ENCODE measurements around the gene RPEL1. TPM values are rescaled to one million over a fixed set of nuclear protein-coding genes. Genes with fewer than 3 reads are reported as not detected.

The RPEL1 gene
- polyA plus RNA-seq, 1 donor from 2014 or later: not detected

DNA sequence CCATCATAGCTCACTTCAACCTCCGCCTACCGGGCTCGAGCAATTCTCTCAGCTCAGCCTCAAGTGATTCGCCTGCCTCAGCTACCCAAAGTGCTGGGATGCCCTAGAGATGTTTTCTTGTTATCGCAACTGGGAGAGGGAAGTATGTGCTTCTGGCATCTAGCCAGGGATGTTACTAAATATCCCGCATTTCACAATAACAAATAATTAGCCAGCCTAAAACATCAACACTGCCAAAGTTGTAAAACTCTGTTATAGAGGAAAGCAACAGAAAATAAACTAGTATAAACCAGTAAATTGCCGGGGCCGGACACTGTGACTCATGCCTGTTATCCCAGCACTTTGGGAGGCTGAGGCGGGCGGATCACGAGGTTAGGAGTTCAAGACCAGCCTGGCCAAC is 38.5 kb downstream of the RPEL1 start:
- TF ChIP-seq, protein P1, sequence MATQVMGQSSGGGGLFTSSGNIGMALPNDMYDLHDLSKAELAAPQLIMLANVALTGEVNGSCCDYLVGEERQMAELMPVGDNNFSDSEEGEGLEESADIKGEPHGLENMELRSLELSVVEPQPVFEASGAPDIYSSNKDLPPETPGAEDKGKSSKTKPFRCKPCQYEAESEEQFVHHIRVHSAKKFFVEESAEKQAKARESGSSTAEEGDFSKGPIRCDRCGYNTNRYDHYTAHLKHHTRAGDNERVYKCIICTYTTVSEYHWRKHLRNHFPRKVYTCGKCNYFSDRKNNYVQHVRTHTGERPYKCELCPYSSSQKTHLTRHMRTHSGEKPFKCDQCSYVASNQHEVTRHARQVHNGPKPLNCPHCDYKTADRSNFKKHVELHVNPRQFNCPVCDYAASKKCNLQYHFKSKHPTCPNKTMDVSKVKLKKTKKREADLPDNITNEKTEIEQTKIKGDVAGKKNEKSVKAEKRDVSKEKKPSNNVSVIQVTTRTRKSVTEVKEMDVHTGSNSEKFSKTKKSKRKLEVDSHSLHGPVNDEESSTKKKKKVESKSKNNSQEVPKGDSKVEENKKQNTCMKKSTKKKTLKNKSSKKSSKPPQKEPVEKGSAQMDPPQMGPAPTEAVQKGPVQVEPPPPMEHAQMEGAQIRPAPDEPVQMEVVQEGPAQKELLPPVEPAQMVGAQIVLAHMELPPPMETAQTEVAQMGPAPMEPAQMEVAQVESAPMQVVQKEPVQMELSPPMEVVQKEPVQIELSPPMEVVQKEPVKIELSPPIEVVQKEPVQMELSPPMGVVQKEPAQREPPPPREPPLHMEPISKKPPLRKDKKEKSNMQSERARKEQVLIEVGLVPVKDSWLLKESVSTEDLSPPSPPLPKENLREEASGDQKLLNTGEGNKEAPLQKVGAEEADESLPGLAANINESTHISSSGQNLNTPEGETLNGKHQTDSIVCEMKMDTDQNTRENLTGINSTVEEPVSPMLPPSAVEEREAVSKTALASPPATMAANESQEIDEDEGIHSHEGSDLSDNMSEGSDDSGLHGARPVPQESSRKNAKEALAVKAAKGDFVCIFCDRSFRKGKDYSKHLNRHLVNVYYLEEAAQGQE (IDR thresholded peaks at IDR 0.05; ENCODE audit: borderline replicate concordance): no peak
- TF ChIP-seq TAF1 (IDR thresholded peaks at IDR 0.05; ENCODE audit: low read depth) (no peak), EP300 (conservative IDR thresholded peaks at IDR 0.05; ENCODE audit: poor library complexity, severe bottlenecking) (no peak), EZH2 (IDR thresholded peaks at IDR 0.05; ENCODE audit: borderline replicate concordance, insufficient read depth, low read length, poor library complexity, severe bottlenecking) (no peak), RAD21 (conservative IDR thresholded peaks at IDR 0.05) (no peak), SMC3 (conservative IDR thresholded peaks at IDR 0.05; ENCODE audit: poor library complexity) (no peak), MXI1 (conservative IDR thresholded peaks at IDR 0.05; ENCODE audit: poor library complexity, severe bottlenecking) (no peak), POLR2AphosphoS5 (IDR thresholded peaks at IDR 0.05) (no peak)
- TF ChIP-seq, protein P2, sequence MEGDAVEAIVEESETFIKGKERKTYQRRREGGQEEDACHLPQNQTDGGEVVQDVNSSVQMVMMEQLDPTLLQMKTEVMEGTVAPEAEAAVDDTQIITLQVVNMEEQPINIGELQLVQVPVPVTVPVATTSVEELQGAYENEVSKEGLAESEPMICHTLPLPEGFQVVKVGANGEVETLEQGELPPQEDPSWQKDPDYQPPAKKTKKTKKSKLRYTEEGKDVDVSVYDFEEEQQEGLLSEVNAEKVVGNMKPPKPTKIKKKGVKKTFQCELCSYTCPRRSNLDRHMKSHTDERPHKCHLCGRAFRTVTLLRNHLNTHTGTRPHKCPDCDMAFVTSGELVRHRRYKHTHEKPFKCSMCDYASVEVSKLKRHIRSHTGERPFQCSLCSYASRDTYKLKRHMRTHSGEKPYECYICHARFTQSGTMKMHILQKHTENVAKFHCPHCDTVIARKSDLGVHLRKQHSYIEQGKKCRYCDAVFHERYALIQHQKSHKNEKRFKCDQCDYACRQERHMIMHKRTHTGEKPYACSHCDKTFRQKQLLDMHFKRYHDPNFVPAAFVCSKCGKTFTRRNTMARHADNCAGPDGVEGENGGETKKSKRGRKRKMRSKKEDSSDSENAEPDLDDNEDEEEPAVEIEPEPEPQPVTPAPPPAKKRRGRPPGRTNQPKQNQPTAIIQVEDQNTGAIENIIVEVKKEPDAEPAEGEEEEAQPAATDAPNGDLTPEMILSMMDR (IDR thresholded peaks at IDR 0.05; ENCODE audit: poor library complexity, severe bottlenecking): no peak
- Histone ChIP-seq H3F3A (ENCODE audit: insufficient read depth, low read length, poor library complexity, severe bottlenecking) (no peaks in the 10 kb centered on the region), H4K20me1 (ENCODE audit: insufficient read depth) (peaks cover 4% of the 10 kb centered on the region), H3K36me3 (ENCODE audit: insufficient read depth, low read length) (peaks cover 12% of the 10 kb centered on the region), H3K4me3 (ENCODE audit: low read length) (no peak overlapping the region), H3K27me3 (ENCODE audit: insufficient read depth, low read depth, low read length) (no peaks in the 10 kb centered on the region), H3K9me2 (ENCODE audit: insufficient read depth, low read length) (no peaks in the 10 kb centered on the region), H3K9ac (ENCODE audit: low read length) (no peak overlapping the region), H3K27ac (ENCODE audit: low read length) (no peak overlapping the region), H2AFZ (ENCODE audit: low read depth, low read length) (no peak overlapping the region), H3K4me2 (ENCODE audit: low read length) (no peak overlapping the region), H3K79me2 (replicated peaks; ENCODE audit: insufficient read depth, low read length) (peaks cover 70% of the 10 kb centered on the region), H3K9me3 (ENCODE audit: low read length) (no peaks in the 10 kb centered on the region)

DNA sequence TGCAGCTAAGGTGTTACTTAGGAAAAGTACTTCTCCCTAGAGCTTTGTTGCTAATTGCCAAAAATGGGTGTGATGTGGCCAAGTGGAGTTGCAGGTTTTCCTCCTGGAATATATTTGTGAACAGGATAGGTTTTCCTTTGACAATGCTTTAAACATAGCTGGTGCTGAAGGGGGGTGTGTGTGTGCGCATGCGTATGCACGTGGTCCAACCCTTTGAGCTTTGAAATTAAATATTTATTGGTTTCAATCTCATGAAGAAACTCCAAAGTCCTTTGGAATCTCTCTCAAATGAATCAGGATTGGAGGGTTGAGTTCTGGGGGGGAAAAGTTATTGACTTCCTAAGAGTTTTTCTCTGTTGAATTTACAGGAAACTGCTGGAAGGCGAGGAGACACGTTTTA is 42.3 kb downstream of the RPEL1 start:
- Histone ChIP-seq H3K9me3 (ENCODE audit: low read length) (no peaks in the 10 kb centered on the region), H3K27ac (ENCODE audit: low read length) (no peak overlapping the region), H4K20me1 (ENCODE audit: insufficient read depth) (peaks cover 4% of the 10 kb centered on the region), H3K79me2 (replicated peaks; ENCODE audit: insufficient read depth, low read length) (peaks cover 33% of the 10 kb centered on the region), H2AFZ (ENCODE audit: low read depth, low read length) (no peak overlapping the region), H3K4me2 (ENCODE audit: low read length) (no peak overlapping the region), H3K4me3 (ENCODE audit: low read length) (no peak overlapping the region), H3K27me3 (ENCODE audit: insufficient read depth, low read depth, low read length) (no peaks in the 10 kb centered on the region), H3F3A (ENCODE audit: insufficient read depth, low read length, poor library complexity, severe bottlenecking) (no peaks in the 10 kb centered on the region), H3K9ac (ENCODE audit: low read length) (no peak overlapping the region), H3K9me2 (ENCODE audit: insufficient read depth, low read length) (no peaks in the 10 kb centered on the region), H3K36me3 (ENCODE audit: insufficient read depth, low read length) (peaks cover 24% of the 10 kb centered on the region)
- TF ChIP-seq EZH2 (IDR thresholded peaks at IDR 0.05; ENCODE audit: borderline replicate concordance, insufficient read depth, low read length, poor library complexity, severe bottlenecking): no peak
- no peak for TF ChIP-seq EP300 (conservative IDR thresholded peaks at IDR 0.05; ENCODE audit: poor library complexity, severe bottlenecking)
- TF ChIP-seq, protein P1 (IDR thresholded peaks at IDR 0.05; ENCODE audit: borderline replicate concordance): no peak
- no peak for TF ChIP-seq POLR2AphosphoS5 (IDR thresholded peaks at IDR 0.05)
- no peak for TF ChIP-seq RAD21 (conservative IDR thresholded peaks at IDR 0.05)
- TF ChIP-seq, protein P2 (IDR thresholded peaks at IDR 0.05; ENCODE audit: poor library complexity, severe bottlenecking): no peak
- no peak for TF ChIP-seq SMC3 (conservative IDR thresholded peaks at IDR 0.05; ENCODE audit: poor library complexity)
- no peak for TF ChIP-seq TAF1 (IDR thresholded peaks at IDR 0.05; ENCODE audit: low read depth)
- no peak for TF ChIP-seq MXI1 (conservative IDR thresholded peaks at IDR 0.05; ENCODE audit: poor library complexity, severe bottlenecking)
